Measurements from ENCODE around the gene NTM.

Gene NTM

GRCh38 chr11:132118661-132119060 is 748.2 kb downstream of the NTM start:
- H3K4me3 ChIP-seq (ENCODE audit: low read length): no peak overlapping the region
- H3K79me1 ChIP-seq (ENCODE audit: low read length): no peaks in the 10 kb centered on the region
- no peak overlapping the region for H3K23ac ChIP-seq (ENCODE audit: low read length)
- no peak overlapping the region for H3K4me2 ChIP-seq (ENCODE audit: low read length)
- no peak overlapping the region for H3K18ac ChIP-seq (ENCODE audit: low read length)
- H2BK15ac ChIP-seq (replicated peaks; ENCODE audit: low read depth): no peak overlapping the region
- H3K36me3 ChIP-seq (ENCODE audit: control insufficient read depth, insufficient read depth, low read length): no peaks in the 10 kb centered on the region
- no peak overlapping the region for H2BK120ac ChIP-seq (ENCODE audit: low read depth, low read length)
- no CpG with 5 or more reads among the region's 6 CpGs for WGBS (ENCODE audit: extremely low coverage, insufficient coverage, low lambda C conversion rate)
- no peak overlapping the region for H4K8ac ChIP-seq (ENCODE audit: low read depth, low read length)
- DNase-seq: no peak
- H3K56ac ChIP-seq (ENCODE audit: low read length): no peak overlapping the region
- no peak overlapping the region for H4K5ac ChIP-seq (ENCODE audit: low read length)
- H3K27ac ChIP-seq (ENCODE audit: low read depth, low read length): no peak overlapping the region
- H2BK5ac ChIP-seq (ENCODE audit: low read length): no peak overlapping the region
- no peaks in the 10 kb centered on the region for H3K27me3 ChIP-seq (ENCODE audit: insufficient read depth, low read length, poor library complexity)
- no peaks in the 10 kb centered on the region for H3K79me2 ChIP-seq (ENCODE audit: control insufficient read depth, insufficient read depth, low read length)
- peaks cover 3% of the 10 kb centered on the region for H3K4me1 ChIP-seq (ENCODE audit: control insufficient read depth, low read depth, low read length)
- no peak overlapping the region for H3K9ac ChIP-seq (ENCODE audit: low read length)
- H3K4ac ChIP-seq (ENCODE audit: low read depth, low read length): no peak overlapping the region
- H2AK5ac ChIP-seq (ENCODE audit: low read length): no peak overlapping the region

- Histone ChIP-seq H3K4me2 (ENCODE audit: low read length) (no peak overlapping the region), H4K8ac (ENCODE audit: low read depth, low read length) (no peak overlapping the region), H4K5ac (ENCODE audit: low read length) (no peak overlapping the region), H3K4ac (ENCODE audit: low read depth, low read length) (no peak overlapping the region), H2AK5ac (ENCODE audit: low read length) (no peak overlapping the region), H2BK15ac (replicated peaks; ENCODE audit: low read depth) (no peak overlapping the region), H2BK5ac (ENCODE audit: low read length) (no peak overlapping the region), H3K4me1 (ENCODE audit: control insufficient read depth, low read depth, low read length) (peaks cover 2% of the 10 kb centered on the region), H3K79me2 (ENCODE audit: control insufficient read depth, insufficient read depth, low read length) (no peaks in the 10 kb centered on the region), H3K56ac (ENCODE audit: low read length) (no peak overlapping the region), H3K18ac (ENCODE audit: low read length) (no peak overlapping the region), H3K9ac (ENCODE audit: low read length) (no peak overlapping the region), H3K27me3 (ENCODE audit: insufficient read depth, low read length, poor library complexity) (no peaks in the 10 kb centered on the region), H3K79me1 (ENCODE audit: low read length) (no peaks in the 10 kb centered on the region), H3K23ac (ENCODE audit: low read length) (no peak overlapping the region), H2BK120ac (ENCODE audit: low read depth, low read length) (no peak overlapping the region), H3K4me3 (ENCODE audit: low read length) (no peak overlapping the region), H3K27ac (ENCODE audit: low read depth, low read length) (no peak overlapping the region), H3K36me3 (ENCODE audit: control insufficient read depth, insufficient read depth, low read length) (no peaks in the 10 kb centered on the region)
- DNase-seq: no peak
- WGBS (ENCODE audit: extremely low coverage, insufficient coverage, low lambda C conversion rate): no CpG with 5 or more reads among the region's 4 CpGs
These were observed 749.2 kb downstream of the NTM start for GRCh38 chr11:132119573-132119972.

GRCh38 chr11:132122735-132123134 is 752.3 kb downstream of the NTM start:
- no peaks in the 10 kb centered on the region for H3K36me3 ChIP-seq (ENCODE audit: control insufficient read depth, insufficient read depth, low read length)
- no peak overlapping the region for H3K56ac ChIP-seq (ENCODE audit: low read length)
- H3K18ac ChIP-seq (ENCODE audit: low read length): no peak overlapping the region
- H3K79me1 ChIP-seq (ENCODE audit: low read length): no peaks in the 10 kb centered on the region
- no peak overlapping the region for H3K4me3 ChIP-seq (ENCODE audit: low read length)
- no peak overlapping the region for H2BK5ac ChIP-seq (ENCODE audit: low read length)
- no peak overlapping the region for H3K23ac ChIP-seq (ENCODE audit: low read length)
- H3K4me2 ChIP-seq (ENCODE audit: low read length): no peak overlapping the region
- H2BK15ac ChIP-seq (replicated peaks; ENCODE audit: low read depth): no peak overlapping the region
- H4K8ac ChIP-seq (ENCODE audit: low read depth, low read length): no peak overlapping the region
- no peaks in the 10 kb centered on the region for H3K4me1 ChIP-seq (ENCODE audit: control insufficient read depth, low read depth, low read length)
- H4K5ac ChIP-seq (ENCODE audit: low read length): no peak overlapping the region
- no peak overlapping the region for H3K4ac ChIP-seq (ENCODE audit: low read depth, low read length)
- no peak overlapping the region for H3K9ac ChIP-seq (ENCODE audit: low read length)
- no CpG with 5 or more reads among the region's 4 CpGs for WGBS (ENCODE audit: extremely low coverage, insufficient coverage, low lambda C conversion rate)
- H3K27ac ChIP-seq (ENCODE audit: low read depth, low read length): no peak overlapping the region
- H3K79me2 ChIP-seq (ENCODE audit: control insufficient read depth, insufficient read depth, low read length): no peaks in the 10 kb centered on the region
- no peak overlapping the region for H2BK120ac ChIP-seq (ENCODE audit: low read depth, low read length)
- no peak overlapping the region for H2AK5ac ChIP-seq (ENCODE audit: low read length)
- no peak for DNase-seq
- H3K27me3 ChIP-seq (ENCODE audit: insufficient read depth, low read length, poor library complexity): no peaks in the 10 kb centered on the region

GRCh38 chr11:132123449-132123848 is 753.0 kb downstream of the NTM start:
- H3K56ac ChIP-seq (ENCODE audit: low read length): no peak overlapping the region
- no peaks in the 10 kb centered on the region for H3K36me3 ChIP-seq (ENCODE audit: control insufficient read depth, insufficient read depth, low read length)
- no peak overlapping the region for H3K4me2 ChIP-seq (ENCODE audit: low read length)
- DNase-seq: no peak
- no peaks in the 10 kb centered on the region for H3K79me1 ChIP-seq (ENCODE audit: low read length)
- H2BK120ac ChIP-seq (ENCODE audit: low read depth, low read length): no peak overlapping the region
- no peak overlapping the region for H3K18ac ChIP-seq (ENCODE audit: low read length)
- no peaks in the 10 kb centered on the region for H3K4me1 ChIP-seq (ENCODE audit: control insufficient read depth, low read depth, low read length)
- no peak overlapping the region for H3K4me3 ChIP-seq (ENCODE audit: low read length)
- no peak overlapping the region for H3K4ac ChIP-seq (ENCODE audit: low read depth, low read length)
- no peaks in the 10 kb centered on the region for H3K27me3 ChIP-seq (ENCODE audit: insufficient read depth, low read length, poor library complexity)
- H3K9ac ChIP-seq (ENCODE audit: low read length): no peak overlapping the region
- no peak overlapping the region for H2BK15ac ChIP-seq (replicated peaks; ENCODE audit: low read depth)
- no peak overlapping the region for H3K27ac ChIP-seq (ENCODE audit: low read depth, low read length)
- no peaks in the 10 kb centered on the region for H3K79me2 ChIP-seq (ENCODE audit: control insufficient read depth, insufficient read depth, low read length)
- H4K8ac ChIP-seq (ENCODE audit: low read depth, low read length): no peak overlapping the region
- H3K23ac ChIP-seq (ENCODE audit: low read length): no peak overlapping the region
- H4K5ac ChIP-seq (ENCODE audit: low read length): no peak overlapping the region
- no peak overlapping the region for H2AK5ac ChIP-seq (ENCODE audit: low read length)
- H2BK5ac ChIP-seq (ENCODE audit: low read length): no peak overlapping the region
- no CpG with 5 or more reads among the region's 10 CpGs for WGBS (ENCODE audit: extremely low coverage, insufficient coverage, low lambda C conversion rate)

GRCh38 chr11:132123854-132124835 is 753.7 kb downstream of the NTM start:
- no peaks in the 10 kb centered on the region for H3K79me2 ChIP-seq (ENCODE audit: control insufficient read depth, insufficient read depth, low read length)
- no peaks in the 10 kb centered on the region for H3K36me3 ChIP-seq (ENCODE audit: control insufficient read depth, insufficient read depth, low read length)
- H3K4me1 ChIP-seq (ENCODE audit: control insufficient read depth, low read depth, low read length): no peaks in the 10 kb centered on the region
- peak; percentile 39 for DNase-seq
- no peak overlapping the region for H3K56ac ChIP-seq (ENCODE audit: low read length)
- no peak overlapping the region for H3K27ac ChIP-seq (ENCODE audit: low read depth, low read length)
- no peak overlapping the region for H3K23ac ChIP-seq (ENCODE audit: low read length)
- no peak overlapping the region for H2BK5ac ChIP-seq (ENCODE audit: low read length)
- WGBS (ENCODE audit: extremely low coverage, insufficient coverage, low lambda C conversion rate): no CpG with 5 or more reads among the region's 21 CpGs
- no peak overlapping the region for H4K8ac ChIP-seq (ENCODE audit: low read depth, low read length)
- no peak overlapping the region for H3K4ac ChIP-seq (ENCODE audit: low read depth, low read length)
- H3K27me3 ChIP-seq (ENCODE audit: insufficient read depth, low read length, poor library complexity): no peaks in the 10 kb centered on the region
- no peak overlapping the region for H3K4me3 ChIP-seq (ENCODE audit: low read length)
- no peak overlapping the region for H2BK15ac ChIP-seq (replicated peaks; ENCODE audit: low read depth)
- H4K5ac ChIP-seq (ENCODE audit: low read length): no peak overlapping the region
- H2AK5ac ChIP-seq (ENCODE audit: low read length): no peak overlapping the region
- no peak overlapping the region for H3K9ac ChIP-seq (ENCODE audit: low read length)
- H3K79me1 ChIP-seq (ENCODE audit: low read length): no peaks in the 10 kb centered on the region
- H3K4me2 ChIP-seq (ENCODE audit: low read length): no peak overlapping the region
- no peak overlapping the region for H2BK120ac ChIP-seq (ENCODE audit: low read depth, low read length)
- H3K18ac ChIP-seq (ENCODE audit: low read length): no peak overlapping the region

Data from mesendoderm (in vitro differentiated cells).